ENCODE measurements around the gene PDE3A. TPM values are rescaled to one million over a fixed set of nuclear protein-coding genes. Genes with fewer than 3 reads are reported as not detected.

PDE3A gene
- total RNA-seq, 1 experiment from 2014 or later, result 0.58 TPM

DNA sequence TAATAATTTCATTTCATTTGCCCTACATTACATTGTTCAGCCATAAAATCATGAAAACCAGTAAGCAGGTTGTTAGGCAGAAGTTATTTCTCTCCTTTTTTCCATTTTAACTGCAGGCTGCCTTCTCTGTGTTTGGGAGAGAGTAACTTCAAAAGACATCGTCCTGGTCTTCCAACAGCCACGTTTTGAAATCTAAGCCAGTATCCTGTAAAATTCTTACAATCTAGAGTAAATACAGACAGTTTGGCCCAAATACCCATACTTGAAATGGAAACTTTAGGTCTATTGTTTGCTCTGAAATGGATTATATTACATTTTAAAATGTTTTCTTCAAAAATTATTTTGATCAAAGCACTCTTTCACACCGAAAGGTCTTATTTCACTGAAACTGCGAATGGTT is 260.7 kb downstream of the PDE3A start:
- DNase-seq (no peak), ATAC-seq (no peak)
- no peaks in the 10 kb centered on the region for H3K9me3 ChIP-seq (ENCODE audit: low read length)
- H3K36me3 ChIP-seq (ENCODE audit: low read depth, low read length), result no peaks in the 10 kb centered on the region
- intact Hi-C loops (cut with micrococcal nuclease), result no loop called here
- H3K9me2 ChIP-seq (replicated peaks; ENCODE audit: low read length), result no peaks in the 10 kb centered on the region
- H3K4me2 ChIP-seq (ENCODE audit: low read length), result no peak overlapping the region
- H4K20me1 ChIP-seq (ENCODE audit: low read length), result no peaks in the 10 kb centered on the region
- BruUV-seq (replicated peaks), result no TSS peak
- no peak overlapping the region for H2AFZ ChIP-seq (ENCODE audit: low read length)
- ChIA-PET POLR2A (ENCODE audit: unreplicated experiment) (no interaction called here), CTCF (no interaction called here)
- TF ChIP-seq, protein P1, sequence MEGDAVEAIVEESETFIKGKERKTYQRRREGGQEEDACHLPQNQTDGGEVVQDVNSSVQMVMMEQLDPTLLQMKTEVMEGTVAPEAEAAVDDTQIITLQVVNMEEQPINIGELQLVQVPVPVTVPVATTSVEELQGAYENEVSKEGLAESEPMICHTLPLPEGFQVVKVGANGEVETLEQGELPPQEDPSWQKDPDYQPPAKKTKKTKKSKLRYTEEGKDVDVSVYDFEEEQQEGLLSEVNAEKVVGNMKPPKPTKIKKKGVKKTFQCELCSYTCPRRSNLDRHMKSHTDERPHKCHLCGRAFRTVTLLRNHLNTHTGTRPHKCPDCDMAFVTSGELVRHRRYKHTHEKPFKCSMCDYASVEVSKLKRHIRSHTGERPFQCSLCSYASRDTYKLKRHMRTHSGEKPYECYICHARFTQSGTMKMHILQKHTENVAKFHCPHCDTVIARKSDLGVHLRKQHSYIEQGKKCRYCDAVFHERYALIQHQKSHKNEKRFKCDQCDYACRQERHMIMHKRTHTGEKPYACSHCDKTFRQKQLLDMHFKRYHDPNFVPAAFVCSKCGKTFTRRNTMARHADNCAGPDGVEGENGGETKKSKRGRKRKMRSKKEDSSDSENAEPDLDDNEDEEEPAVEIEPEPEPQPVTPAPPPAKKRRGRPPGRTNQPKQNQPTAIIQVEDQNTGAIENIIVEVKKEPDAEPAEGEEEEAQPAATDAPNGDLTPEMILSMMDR (conservative IDR thresholded peaks at IDR 0.05; ENCODE audit: low read depth, low read length), result no peak
- no peak for TF ChIP-seq EZH2 (IDR thresholded peaks at IDR 0.05; ENCODE audit: low read length, unreplicated experiment)
- no peak for TF ChIP-seq EZH2phosphoT487 (IDR thresholded peaks at IDR 0.05; ENCODE audit: borderline replicate concordance, low read length)
- no peaks in the 10 kb centered on the region for H3K79me2 ChIP-seq (ENCODE audit: low read length)
- no peak overlapping the region for H3K4me3 ChIP-seq (ENCODE audit: low read length)
- no peaks in the 10 kb centered on the region for H3K4me1 ChIP-seq (ENCODE audit: insufficient read depth, low read length)
- no peaks in the 10 kb centered on the region for H3F3A ChIP-seq (ENCODE audit: low read length, unreplicated experiment)
- no peak overlapping the region for H3K9ac ChIP-seq (ENCODE audit: low read length)
- no peak overlapping the region for H3K27ac ChIP-seq (ENCODE audit: low read length)
- no peaks in the 10 kb centered on the region for H3K27me3 ChIP-seq (ENCODE audit: low read length)

DNA sequence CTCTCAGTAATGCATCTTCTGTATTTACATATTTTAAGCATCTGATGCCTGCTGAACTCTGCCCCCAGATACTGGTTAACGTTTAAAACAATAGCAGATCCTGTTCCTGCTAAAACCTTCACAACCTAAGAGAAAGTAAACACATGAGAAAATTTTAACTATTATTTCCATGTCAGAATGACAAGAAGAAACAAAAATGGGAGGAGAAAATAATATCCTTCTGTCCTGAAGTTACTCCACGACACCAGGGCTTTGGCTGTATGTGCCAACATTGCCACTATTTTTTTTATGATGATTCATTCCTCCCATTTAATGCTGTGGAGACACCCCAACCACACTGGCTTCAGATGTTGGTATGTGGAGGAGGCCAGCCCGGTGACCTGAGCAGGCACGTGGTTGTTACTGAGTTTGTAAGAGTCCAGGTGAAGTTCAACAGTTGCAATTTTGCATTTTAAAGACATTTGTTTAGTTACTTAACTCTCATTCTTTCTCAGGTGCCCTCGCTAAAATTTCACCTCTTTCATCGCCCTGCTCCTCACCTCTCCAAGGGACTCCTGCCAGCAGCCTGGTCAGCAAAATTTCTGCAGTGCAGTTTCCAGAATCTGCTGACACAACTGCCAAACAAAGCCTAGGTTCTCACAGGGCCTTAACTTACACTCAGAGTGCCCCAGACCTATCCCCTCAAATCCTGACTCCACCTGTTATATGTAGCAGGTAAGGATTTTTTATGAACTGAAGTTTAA is 261.2 kb downstream of the PDE3A start:
- Histone ChIP-seq H3K27ac (ENCODE audit: low read length) (no peak overlapping the region), H2AFZ (ENCODE audit: low read length) (no peak overlapping the region), H3K27me3 (ENCODE audit: low read length) (no peaks in the 10 kb centered on the region), H3K9ac (ENCODE audit: low read length) (no peak overlapping the region), H3K4me2 (ENCODE audit: low read length) (no peak overlapping the region), H3K79me2 (ENCODE audit: low read length) (no peaks in the 10 kb centered on the region), H4K20me1 (ENCODE audit: low read length) (no peaks in the 10 kb centered on the region), H3K36me3 (ENCODE audit: low read depth, low read length) (no peaks in the 10 kb centered on the region), H3K4me1 (ENCODE audit: insufficient read depth, low read length) (no peaks in the 10 kb centered on the region), H3K9me2 (replicated peaks; ENCODE audit: low read length) (no peaks in the 10 kb centered on the region), H3K4me3 (ENCODE audit: low read length) (no peak overlapping the region), H3K9me3 (ENCODE audit: low read length) (no peaks in the 10 kb centered on the region), H3F3A (ENCODE audit: low read length, unreplicated experiment) (no peaks in the 10 kb centered on the region)
- ChIA-PET CTCF (no interaction called here), POLR2A (ENCODE audit: unreplicated experiment) (no interaction called here)
- DNase-seq, result peak; percentile 26
- no peak for TF ChIP-seq EZH2phosphoT487 (IDR thresholded peaks at IDR 0.05; ENCODE audit: borderline replicate concordance, low read length)
- TF ChIP-seq, protein P1 (conservative IDR thresholded peaks at IDR 0.05; ENCODE audit: low read depth, low read length), result no peak
- no peak for TF ChIP-seq EZH2 (IDR thresholded peaks at IDR 0.05; ENCODE audit: low read length, unreplicated experiment)
- ATAC-seq, result peak; percentile 42; the same call in 1 of the 2 replicates
- intact Hi-C loops (cut with micrococcal nuclease), result no loop called here
- no TSS peak for BruUV-seq (replicated peaks)

DNA sequence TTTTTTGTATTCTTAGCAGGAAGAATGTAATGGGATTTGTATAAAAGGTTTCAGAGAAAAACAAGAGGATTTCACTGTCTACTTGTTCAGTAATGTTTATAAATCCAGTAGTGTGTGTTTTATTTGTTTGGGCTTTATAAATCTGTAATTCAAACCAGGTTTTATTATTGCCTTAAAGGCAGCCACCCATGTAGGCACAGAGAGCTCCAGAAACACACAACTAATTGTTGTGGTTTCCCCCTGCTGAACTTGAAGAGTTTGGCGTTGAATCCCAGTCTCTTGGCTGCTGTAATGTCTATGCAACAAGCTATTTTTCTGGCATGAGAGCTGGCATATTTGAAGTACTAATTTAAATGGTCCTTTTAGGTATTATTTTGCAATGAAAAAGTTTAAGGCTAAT is 263.4 kb downstream of the PDE3A start:
- Histone ChIP-seq H3K36me3 (ENCODE audit: low read depth, low read length) (no peaks in the 10 kb centered on the region), H3K4me1 (ENCODE audit: insufficient read depth, low read length) (no peaks in the 10 kb centered on the region), H3K27me3 (ENCODE audit: low read length) (no peaks in the 10 kb centered on the region), H3K9ac (ENCODE audit: low read length) (no peak overlapping the region), H3K9me3 (ENCODE audit: low read length) (no peaks in the 10 kb centered on the region), H3K9me2 (replicated peaks; ENCODE audit: low read length) (no peaks in the 10 kb centered on the region), H3K27ac (ENCODE audit: low read length) (no peak overlapping the region), H3K4me2 (ENCODE audit: low read length) (no peak overlapping the region), H3K79me2 (ENCODE audit: low read length) (no peaks in the 10 kb centered on the region), H3F3A (ENCODE audit: low read length, unreplicated experiment) (no peaks in the 10 kb centered on the region), H3K4me3 (ENCODE audit: low read length) (no peak overlapping the region), H4K20me1 (ENCODE audit: low read length) (no peaks in the 10 kb centered on the region), H2AFZ (ENCODE audit: low read length) (no peak overlapping the region)
- ChIA-PET CTCF (no interaction called here), POLR2A (ENCODE audit: unreplicated experiment) (no interaction called here)
- BruUV-seq (replicated peaks), result no TSS peak
- ATAC-seq, result peak; percentile 22
- intact Hi-C loops (cut with micrococcal nuclease), result no loop called here
- no peak for TF ChIP-seq EZH2phosphoT487 (IDR thresholded peaks at IDR 0.05; ENCODE audit: borderline replicate concordance, low read length)
- TF ChIP-seq EZH2 (IDR thresholded peaks at IDR 0.05; ENCODE audit: low read length, unreplicated experiment), result no peak
- TF ChIP-seq, protein P1 (conservative IDR thresholded peaks at IDR 0.05; ENCODE audit: low read depth, low read length), result no peak
- DNase-seq, result no peak

Data from PC-3 (cell line).